Measurements from ENCODE around the gene SNTG2.

DNA sequence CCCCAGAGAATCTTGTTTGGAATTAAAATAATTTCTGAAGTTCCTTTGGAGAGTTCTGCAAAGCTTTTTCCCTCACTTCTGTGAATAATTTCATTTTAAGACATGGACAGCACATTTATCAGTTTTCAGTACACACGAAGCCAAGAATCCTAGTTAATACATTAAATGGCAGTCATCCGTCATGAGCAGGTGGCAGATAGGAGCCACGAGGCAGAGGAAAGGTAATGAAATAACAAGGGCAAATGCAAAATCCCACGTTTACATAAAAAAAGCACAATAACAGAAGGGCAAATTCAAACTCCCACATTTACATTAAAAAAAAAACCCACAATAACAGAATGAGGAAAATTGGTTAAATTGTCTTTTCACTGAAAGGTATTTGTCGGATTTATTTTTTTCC is 25.9 kb upstream of the SNTG2 start:
- no peak for TF ChIP-seq POLR2A (IDR thresholded peaks at IDR 0.05)
- TF ChIP-seq, protein P1, sequence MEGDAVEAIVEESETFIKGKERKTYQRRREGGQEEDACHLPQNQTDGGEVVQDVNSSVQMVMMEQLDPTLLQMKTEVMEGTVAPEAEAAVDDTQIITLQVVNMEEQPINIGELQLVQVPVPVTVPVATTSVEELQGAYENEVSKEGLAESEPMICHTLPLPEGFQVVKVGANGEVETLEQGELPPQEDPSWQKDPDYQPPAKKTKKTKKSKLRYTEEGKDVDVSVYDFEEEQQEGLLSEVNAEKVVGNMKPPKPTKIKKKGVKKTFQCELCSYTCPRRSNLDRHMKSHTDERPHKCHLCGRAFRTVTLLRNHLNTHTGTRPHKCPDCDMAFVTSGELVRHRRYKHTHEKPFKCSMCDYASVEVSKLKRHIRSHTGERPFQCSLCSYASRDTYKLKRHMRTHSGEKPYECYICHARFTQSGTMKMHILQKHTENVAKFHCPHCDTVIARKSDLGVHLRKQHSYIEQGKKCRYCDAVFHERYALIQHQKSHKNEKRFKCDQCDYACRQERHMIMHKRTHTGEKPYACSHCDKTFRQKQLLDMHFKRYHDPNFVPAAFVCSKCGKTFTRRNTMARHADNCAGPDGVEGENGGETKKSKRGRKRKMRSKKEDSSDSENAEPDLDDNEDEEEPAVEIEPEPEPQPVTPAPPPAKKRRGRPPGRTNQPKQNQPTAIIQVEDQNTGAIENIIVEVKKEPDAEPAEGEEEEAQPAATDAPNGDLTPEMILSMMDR (IDR thresholded peaks at IDR 0.05): no peak
